NCI-H510A (cell line): Measurements from ENCODE around the gene OLFML3.
"Not testable (repeated sequence)": the region's sequence is repeated elsewhere in the genome, so short reads cannot be mapped to it uniquely, and the experiment has no call there.

Source experiments
- DNase-seq: peaks from one replicate; lab custom pipeline; 2025; lab: John Stamatoyannopoulos, UW

The OLFML3 gene

GRCh38 chr1:113991467-113991997, 12.3 kb downstream of the OLFML3 start:
- DNase-seq: no peak

GRCh38 chr1:113993072-113993471, 13.8 kb downstream of the OLFML3 start:
- no peak for DNase-seq

- DNase-seq: no peak
Measured at GRCh38 chr1:113993766-113994165, 14.5 kb downstream of the OLFML3 start.

- no peak for DNase-seq
Measured at GRCh38 chr1:113995382-113995781, 16.1 kb downstream of the OLFML3 start.

- no peak for DNase-seq
Measured at GRCh38 chr1:113998361-113998760, 19.1 kb downstream of the OLFML3 start.

- DNase-seq: no peak
Measured at GRCh38 chr1:113999233-113999632, 20.0 kb downstream of the OLFML3 start.

GRCh38 chr1:113999799-114000198, 20.5 kb downstream of the OLFML3 start:
- no peak for DNase-seq

GRCh38 chr1:114000406-114000805, 21.1 kb downstream of the OLFML3 start:
- DNase-seq: no peak

- DNase-seq: no peak
Measured at GRCh38 chr1:114002492-114003239, 23.4 kb downstream of the OLFML3 start.

GRCh38 chr1:114003431-114003830, 24.2 kb downstream of the OLFML3 start:
- no peak for DNase-seq

GRCh38 chr1:114006825-114007224, 27.6 kb downstream of the OLFML3 start:
- DNase-seq: not testable (repeated sequence)

- no peak for DNase-seq
Measured at GRCh38 chr1:114008480-114008941, 29.2 kb downstream of the OLFML3 start.

GRCh38 chr1:114008993-114009392, 29.7 kb downstream of the OLFML3 start:
- no peak for DNase-seq

GRCh38 chr1:114009393-114009792, 30.1 kb downstream of the OLFML3 start:
- no peak for DNase-seq

GRCh38 chr1:114010433-114011184, 31.3 kb downstream of the OLFML3 start:
- no peak for DNase-seq

- DNase-seq: no peak
Measured at GRCh38 chr1:114011796-114012195, 32.5 kb downstream of the OLFML3 start.

- DNase-seq: no peak
Measured at GRCh38 chr1:114015075-114015474, 35.8 kb downstream of the OLFML3 start.

- DNase-seq: not testable (repeated sequence)
Measured at GRCh38 chr1:114019724-114020123, 40.5 kb downstream of the OLFML3 start.

GRCh38 chr1:114021665-114022099, 42.4 kb downstream of the OLFML3 start:
- DNase-seq: no peak

- DNase-seq: no peak
Measured at GRCh38 chr1:114022877-114023276, 43.6 kb downstream of the OLFML3 start.

- peak; percentile 19 for DNase-seq
Measured at GRCh38 chr1:114023377-114023776, 44.1 kb downstream of the OLFML3 start.

- no peak for DNase-seq
Measured at GRCh38 chr1:114024049-114024448, 44.8 kb downstream of the OLFML3 start.
